ENCODE measurements around the gene MVB12B.

Gene MVB12B

DNA sequence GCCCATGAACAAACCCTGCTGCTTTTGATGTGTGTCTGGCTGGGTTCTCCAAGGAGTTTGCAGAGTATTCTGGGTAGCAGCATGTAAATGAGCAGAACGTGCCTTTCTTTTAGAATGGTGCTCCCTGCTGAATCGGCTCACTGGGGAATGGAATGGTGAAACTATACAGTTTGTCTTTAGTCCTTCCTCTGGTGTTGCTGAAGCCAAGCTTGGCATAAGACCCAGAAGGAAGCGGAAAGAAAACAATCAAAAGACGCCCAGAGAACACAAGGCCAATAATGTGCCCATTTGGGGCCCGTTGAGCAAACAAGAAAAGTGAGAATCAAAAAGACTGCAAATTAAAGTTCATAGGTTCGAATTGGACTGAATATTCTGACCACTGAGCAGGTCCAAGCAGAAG lies 60.1 kb downstream of the MVB12B start:
- DNase-seq (ENCODE audit: low read depth) = no peak

DNA sequence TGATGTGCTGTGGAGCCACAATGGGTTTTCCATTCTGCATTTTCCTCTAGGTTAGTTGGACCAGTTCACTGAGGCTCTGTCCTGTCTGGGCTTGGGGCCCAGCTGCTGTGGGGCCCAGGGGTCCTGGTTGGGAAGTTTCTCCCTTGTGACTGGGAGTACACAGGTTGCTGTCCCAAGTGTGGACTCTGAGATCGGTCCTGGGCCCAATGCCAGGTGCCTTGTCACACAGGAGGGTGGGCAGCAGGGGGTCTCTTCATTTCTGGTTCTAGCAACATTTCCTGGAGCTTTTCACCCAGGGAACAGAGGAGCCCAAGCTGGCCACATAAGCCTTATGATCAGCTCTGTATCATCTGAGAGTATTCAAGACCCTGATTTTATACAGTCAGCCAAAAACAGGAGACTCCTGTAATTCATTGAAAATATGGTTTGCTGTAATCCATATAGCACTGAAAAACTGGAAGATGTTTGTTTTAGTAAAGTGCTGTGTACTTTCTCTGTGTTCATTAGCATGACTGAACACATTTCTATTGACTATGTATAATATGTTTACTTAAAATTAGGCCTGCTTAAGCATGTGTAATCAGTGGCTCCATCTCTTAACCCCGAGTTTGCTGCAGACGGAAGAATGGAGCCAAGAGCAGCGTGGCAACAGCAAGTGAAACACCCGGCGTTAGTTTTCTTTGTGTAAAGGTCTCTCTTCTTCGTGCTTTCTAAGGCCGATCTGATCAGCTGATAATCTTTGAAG lies 62.5 kb downstream of the MVB12B start:
- DNase-seq (ENCODE audit: low read depth) = no peak

DNA sequence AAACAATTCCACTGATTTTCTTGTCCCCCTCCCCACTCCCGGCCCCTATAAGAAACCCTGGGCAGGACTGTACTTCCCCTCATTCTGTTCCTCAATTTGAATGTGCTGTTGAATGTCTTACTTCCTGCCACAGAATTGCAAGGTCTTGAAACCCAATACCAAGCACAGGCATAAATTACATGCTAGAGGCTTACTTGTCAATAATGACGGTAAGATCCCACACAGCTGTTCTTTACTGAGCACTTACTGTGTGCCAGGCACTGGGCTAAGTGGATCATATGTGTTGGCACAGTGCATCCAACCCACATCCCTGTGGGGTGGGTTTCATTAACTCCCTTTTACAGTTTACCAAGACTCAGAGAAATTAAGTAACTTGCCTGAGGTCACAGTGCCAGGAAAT lies 63.4 kb downstream of the MVB12B start:
- peak; percentile 11 for DNase-seq (ENCODE audit: low read depth)

DNA sequence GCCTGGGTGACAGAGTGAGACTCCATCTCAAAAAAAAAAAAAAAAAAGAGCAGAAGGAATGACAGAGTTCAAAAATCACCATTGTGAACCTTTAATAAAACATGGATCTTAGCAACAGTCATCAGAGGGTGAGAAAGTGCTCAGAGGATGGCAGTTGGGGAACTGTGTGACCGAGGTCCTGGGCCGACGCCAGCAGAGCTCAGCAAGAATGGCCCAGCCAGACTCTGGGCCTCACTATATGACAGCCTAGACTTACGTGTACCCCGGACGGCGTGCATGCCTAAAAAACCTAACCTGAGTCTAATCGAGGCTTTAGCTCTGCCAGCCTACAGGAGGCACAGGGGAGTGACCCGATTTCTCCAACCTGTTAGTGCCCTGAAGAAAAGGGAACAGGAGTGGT lies 64.3 kb downstream of the MVB12B start:
- DNase-seq (ENCODE audit: low read depth) = no peak

DNA sequence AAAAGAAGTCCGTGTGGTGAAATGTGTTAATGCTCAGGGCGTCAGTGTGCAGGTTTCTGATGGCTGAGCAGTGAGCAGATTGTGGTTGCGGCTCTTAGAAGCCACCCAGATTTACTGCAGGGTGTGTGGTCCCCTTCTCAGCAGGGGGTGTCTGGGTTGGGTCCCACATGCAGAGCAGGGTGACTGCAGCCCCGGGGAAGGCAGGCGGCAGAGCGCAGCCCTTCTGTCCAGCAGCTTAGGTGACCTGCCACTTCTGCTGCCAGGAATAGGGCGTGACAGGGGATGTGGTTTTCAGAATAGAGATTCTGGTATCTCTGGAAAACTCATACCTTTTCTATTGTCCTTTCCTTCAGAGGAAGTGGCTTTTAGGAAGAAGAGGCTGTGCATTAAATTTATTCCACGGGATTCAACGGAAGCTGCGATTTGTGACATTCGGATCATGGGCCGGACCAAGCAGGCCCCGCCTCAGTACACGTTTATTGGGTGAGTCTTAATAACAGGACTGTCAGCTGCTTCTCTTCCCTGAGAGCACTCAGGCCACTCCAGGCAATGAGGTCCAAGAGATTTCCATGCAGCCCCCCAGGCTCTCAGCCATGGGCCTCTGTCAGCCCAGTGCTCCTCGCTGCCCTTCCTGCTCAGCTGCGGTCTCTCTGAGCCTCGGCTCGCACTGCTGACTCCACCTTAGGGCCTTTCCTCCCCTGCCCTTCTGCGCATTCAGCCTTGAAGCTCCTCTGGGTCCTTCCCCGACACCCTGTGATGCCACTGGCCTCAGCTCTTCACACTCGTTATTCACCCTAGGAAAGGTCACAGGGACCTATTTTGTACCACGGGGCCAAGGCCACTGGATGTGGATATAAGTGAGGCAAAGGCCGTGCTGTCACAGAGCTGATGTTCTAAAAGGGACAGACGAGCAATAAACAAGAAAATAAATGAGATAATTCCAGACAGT lies 65.4 kb downstream of the MVB12B start:
- no peak for DNase-seq (ENCODE audit: low read depth)

DNA sequence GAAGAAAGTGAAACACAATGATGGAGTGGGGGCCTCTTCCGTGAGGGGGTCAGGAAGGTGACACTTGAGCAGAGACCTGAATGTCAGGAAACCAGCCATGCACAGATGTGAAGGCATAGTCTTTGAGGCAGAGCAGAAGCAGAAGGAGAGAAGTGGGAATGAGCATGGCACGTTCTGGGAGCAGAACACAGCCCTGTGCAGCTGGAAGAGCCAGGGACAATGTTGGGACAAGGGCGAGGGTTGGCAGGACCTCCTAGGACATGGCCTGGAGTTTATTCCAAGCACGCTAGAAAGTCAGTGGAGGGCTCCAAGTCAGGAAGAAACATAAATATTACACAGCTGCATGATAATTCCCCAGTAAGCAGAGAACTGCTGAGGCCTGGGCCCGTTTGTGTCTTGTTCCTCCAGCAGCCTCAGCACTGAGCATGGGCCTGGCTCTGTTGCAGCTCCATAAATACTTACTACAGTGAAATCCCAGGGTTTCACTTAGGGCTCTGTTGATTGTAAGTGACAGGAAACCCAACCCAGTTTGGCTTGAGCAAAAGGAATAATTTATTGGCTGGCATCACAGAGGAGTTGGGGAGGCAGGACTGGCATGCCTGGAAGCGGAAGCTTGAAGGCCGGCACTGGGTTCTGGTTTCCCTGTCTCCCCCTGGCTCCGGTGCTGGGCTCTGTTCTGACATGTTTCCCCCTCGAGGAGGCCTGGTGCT lies 66.2 kb downstream of the MVB12B start:
- no peak for DNase-seq (ENCODE audit: low read depth)

DNA sequence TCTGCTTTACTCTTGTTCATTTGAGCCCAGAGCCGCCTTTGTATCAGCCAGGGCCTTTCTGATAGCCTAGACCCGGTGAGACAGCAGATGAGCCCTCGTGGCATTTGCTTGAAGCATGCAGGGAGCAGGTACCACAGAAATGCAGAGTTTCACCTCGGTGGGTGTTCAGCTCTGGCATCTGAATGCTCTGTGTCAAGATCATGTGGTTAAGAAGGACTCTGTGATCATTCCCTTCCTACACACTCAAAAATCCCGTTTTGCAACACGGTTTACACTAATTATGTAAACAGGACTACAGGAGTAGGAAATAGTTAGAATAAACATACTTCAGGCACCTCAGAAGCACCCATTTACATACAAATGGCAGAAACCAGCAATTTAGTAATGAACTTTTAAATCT lies 67.2 kb downstream of the MVB12B start:
- no peak for DNase-seq (ENCODE audit: low read depth)

DNA sequence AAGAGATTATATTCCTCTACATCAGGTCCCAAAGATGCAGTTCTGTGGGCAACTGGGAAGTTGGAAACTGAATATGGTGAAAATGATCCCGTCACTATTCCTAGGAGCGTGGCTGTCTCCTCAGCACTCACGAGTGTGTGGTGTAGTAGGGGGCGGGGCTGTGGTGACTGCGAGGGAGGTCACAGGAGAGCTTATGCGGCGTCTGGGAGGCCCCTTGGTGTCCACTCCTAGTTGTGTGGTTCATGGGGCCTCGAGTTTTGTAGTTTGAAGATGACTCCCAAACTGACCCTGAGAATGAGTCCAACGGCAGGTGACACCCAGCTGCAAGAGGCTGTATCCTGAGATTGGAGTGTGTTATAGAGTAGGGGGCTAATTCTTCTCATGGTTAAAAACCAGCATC lies 68.2 kb downstream of the MVB12B start:
- no peak for DNase-seq (ENCODE audit: low read depth)

DNA sequence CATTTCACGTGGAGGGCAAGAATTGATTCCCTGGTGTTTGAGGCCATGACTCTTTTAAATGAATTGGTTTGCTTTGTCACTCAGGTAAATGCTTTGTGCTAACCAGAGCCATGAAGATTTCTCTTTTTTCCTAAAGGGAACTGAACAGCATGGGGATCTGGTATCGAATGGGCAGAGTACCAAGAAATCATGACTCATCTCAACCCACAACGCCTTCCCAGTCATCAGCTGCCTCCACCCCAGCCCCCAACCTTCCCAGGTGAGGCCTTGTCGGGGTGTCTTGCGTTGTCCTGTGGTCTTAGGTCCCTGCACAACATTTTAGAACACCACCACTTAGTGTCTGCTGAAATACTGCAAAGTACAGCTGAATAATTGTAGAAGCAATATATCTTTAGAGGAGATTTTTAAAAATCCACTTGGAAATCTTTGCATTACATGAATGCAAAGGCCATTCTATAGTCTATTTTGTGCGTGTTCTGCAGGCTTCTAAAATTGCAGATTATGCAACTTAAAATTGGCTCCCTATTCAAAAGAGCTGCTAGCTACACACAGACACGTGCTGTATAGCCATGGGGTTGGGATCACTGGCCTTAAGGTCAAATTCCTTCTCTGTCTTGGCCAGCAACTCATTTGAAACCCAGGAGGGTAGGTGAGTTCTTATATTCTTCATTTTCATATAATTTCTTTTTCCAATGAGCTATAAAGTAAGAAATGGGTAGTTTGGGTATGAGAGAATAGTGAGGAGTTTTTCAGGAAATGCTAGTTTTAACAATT lies 69.0 kb downstream of the MVB12B start:
- DNase-seq (ENCODE audit: low read depth) = peak; percentile 21

DNA sequence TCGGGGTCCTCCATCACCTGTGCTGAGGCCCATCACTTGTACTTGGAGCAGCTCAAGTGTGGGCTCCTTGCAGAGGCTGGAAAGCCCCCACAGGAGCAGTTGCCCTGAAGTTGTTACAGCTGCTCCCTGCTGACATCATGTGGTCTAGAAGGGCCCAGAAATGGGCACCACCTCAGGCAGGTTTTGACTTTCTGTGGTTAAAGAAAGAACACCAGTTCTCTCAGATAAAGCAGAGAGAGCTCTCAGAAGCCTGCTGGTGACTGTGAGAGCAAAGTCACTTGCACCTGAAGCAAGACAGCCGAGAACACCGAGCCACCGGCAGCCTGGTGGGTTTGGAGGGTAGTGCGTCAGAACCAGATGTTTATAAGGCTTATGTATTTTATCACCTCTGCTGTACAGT lies 70.4 kb downstream of the MVB12B start:
- DNase-seq (ENCODE audit: low read depth) = no peak

DNA sequence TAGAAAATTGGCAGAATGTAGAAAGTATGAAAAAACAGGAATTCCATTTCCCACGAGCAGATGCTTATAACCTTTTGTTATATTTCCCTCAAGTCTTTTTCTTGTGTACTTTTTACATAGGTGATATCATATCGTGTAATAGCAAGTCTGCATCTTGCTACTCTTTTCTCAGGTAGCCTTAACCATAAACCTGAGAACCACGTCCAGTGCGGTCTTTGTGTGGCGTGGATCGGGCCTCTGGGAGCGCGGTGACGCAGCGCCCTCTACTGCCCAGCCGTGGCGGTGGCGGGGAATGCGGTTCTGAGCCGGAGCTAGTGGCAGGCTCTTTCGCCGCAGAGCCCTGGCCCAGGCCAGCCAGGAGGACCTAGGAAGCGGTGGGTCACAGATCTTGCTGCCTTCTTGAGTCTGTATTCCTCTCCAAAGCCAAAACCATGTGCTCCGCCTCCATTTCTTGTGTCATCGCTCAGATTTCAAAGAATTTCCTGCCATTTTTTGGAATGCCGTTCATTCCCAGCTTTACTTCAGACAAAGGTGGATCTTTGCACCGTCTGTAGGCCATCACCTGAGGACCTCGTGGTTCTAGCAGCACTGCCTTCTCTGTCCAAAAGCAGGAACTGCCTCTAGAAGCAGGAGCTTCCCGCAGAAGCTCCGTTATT lies 71.9 kb downstream of the MVB12B start:
- peak; percentile 48 for DNase-seq (ENCODE audit: low read depth)

DNA sequence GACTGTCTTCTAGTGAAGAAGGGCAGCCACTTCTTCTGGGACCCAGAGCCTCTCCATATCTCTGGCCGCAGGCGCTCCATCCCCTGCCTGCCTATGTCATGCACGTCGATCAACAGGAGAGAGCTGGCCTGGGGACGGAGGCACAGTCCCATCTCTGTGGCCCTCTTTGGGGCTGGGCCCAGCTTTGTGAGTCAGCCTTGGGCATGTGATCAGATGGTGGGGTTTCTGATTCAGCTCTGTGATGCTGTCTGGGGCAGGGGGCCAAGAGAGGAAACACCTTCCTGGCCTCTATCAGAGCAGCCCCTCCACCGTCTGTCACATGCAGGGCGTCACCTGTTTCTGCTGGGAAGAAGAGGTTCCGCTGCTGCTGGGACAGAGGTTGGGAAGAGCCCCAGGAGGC lies 72.6 kb downstream of the MVB12B start:
- no peak for DNase-seq (ENCODE audit: low read depth)

DNA sequence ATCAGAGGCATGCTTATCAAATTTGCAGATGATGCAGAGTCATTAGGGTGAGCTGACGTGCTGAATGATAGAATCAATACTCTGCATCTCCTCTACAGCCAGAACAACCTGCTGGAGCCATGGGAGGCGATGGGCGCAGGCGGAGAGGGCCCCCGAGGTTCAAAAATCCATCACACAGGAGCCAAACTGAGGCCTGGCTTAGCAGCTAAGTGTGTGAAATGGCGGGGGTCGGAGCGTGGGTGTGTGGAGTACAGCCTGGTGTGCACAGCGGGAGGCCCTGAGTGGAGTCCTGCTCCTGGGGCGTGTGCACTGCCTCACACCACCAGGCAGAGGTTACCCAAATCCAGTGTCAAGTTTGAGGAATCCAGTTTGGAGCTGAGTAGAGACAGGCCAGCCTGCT lies 73.2 kb downstream of the MVB12B start:
- DNase-seq (ENCODE audit: low read depth) = no peak

DNA sequence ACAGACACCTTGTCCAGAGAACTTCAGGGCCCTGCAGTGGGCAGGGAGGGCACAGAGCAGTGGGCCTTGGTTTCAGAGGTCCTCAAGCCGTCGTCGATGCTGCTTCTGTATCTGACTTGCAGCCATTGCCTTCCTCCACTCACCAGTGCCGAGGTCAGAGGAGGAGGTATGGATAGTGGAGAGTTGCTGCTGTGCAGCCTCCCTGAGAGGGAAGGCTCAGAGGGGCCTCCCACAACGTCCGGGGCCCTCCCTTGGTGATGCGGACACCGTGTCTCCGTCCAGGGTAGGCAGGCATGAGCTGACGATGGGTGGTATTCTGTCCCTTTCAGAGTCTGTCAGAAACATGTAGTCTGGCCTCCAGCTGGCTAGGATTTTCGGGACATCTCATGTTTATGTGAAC lies 73.9 kb downstream of the MVB12B start:
- no peak for DNase-seq (ENCODE audit: low read depth)

DNA sequence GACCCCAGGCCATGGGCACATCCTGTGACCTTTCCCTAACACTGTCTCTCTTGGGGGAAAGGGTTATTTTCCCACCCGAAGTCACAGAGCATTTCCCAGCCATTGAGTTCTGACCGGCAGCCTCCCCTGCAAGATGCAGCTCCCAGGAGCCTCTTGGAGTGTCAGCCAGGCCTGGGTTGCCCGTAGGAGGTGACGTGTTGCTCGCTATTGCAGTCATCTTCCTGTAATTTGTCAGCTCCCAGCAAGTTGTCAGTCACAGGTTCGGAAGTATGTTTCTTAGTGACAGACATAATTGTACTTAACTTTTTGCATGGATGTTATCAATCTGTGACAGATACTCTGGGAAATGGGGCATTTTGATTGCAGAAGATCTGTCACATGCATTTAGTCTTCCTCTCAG lies 74.5 kb downstream of the MVB12B start:
- no peak for DNase-seq (ENCODE audit: low read depth)

DNA sequence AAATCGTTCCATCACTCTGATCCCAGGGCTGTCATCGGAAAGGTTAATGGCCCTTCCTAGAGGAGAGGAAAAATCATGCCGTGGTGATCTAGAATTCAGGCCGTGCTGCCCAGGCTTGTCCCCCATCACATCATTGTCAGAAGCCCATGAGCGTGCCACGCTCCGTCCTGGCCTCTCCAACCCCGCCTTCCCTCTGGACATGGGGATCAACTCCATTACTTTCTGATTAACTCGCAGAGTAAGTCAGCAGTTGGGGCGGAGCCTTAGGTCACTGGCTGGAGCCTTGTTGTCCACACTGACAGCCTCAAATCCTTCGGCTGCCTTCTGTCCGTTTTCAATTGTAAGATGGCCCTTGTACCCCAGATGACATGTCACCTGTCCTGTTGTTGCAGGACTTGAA lies 75.0 kb downstream of the MVB12B start:
- DNase-seq (ENCODE audit: low read depth) = no peak

DNA sequence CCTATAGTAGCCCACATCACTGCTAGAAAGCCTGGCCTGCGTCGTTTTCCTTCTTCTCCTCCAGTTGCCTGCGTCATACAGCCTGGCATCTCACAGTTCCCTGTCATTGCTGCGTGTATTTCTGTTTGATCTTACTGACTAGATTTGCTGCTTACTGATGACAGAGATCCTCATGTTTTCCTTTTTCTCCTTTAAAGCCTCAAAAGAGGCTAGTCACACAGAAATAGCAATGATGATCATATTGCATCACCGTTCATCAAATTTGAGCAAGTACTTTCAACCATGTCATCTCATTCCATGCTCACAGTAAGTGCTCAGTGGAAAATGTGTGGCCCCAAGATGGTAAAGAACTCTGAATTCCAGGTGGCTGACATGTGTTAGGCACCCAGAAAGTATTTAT lies 76.8 kb downstream of the MVB12B start:
- no peak for DNase-seq (ENCODE audit: low read depth)

DNA sequence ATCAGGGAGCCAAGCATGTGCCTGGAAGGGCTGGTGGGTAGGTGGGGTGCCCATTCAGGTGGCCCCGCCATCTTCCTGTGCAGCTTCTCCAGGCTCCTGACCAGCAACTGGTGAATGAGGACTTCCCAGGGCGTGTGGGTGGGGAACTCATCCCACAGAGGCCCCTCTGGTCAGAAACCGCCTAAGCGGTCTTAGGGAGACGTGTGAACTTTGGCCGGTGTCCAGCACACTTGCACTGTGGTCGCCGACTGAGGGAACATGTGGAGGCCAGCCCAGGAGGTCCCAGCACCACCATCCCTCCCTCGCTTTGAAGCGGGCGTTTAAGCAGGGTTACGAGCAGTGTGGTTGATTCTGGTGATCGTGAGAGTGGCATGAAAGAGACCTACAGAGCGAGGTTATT lies 77.8 kb downstream of the MVB12B start:
- no peak for DNase-seq (ENCODE audit: low read depth)

DNA sequence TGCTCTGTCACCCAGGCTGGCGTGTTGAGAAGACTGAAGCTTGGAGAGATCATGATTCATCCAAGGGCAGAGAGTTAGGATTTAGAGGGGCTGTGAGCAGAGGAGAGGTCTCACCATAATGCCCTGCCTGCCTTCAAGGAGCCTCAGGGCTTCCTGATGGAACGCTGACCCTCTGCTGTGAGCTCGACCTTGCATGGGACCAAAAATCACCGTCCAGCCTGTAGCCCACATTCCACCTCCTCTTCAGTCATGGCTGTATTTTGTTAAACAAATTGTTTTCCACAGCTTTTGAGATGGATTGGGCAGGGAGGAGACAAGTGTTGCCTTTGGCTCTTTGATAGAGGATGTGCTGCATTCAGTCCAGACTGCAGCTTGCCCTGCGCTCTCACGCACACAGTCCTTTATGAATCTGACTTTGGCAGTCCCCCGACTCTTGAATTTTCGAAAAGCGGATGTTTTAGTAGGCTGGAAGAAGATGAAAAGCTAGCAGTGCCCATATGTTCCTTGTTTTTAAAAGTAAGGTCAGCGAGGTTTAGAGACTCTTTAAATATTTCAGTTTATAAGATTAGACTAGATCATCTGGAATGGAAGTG lies 79.5 kb downstream of the MVB12B start:
- DNase-seq (ENCODE audit: low read depth) = peak; percentile 19

DNA sequence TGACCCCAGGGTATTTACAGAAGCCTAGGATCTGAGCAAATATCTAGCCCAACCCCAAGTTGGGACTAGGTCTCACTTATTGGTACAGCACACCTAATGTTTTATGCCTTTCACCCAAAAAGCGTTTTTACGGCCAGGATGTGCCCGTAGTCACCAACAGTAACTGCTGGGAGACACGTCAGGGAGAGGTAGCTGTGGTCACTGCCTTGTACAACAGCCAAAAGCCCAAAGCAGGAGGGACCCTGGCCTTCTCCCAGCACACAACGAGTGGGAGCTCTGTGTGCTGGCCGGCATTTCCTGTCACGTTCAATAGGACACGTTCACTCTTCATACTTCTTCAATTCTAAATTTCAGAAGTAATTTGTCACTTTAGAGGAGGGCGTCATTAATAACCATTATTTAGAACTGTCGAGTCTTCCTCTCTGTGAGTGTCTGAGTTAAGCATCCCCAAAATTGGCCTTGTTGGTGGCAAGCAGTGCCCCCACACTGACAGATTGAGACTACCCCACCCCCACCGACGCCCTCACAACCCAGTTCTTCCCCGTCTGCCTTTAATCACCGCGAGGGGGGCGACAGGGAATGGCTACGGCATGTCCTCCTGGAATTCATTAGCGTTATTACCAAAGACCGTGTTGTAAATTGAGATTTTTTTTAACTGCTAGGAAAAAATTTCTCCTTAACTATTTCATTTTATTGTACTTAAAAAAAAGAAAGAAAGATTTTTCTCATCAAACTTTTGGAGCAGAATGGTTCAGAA lies 80.7 kb downstream of the MVB12B start:
- DNase-seq (ENCODE audit: low read depth) = peak; percentile 30
